Stimulated activated CD8-positive, alpha-beta memory T cell treated with anti-CD3 and anti-CD28 coated beads, Interleukin-7, amount 100 ng/mL, for 1 hour (primary cell): Measurements from ENCODE around the gene TPRX1.
A peak's percentile ranks its signal among the peaks of the same experiment; 100 is the strongest.
"Not testable (repeated sequence)": the region's sequence is repeated elsewhere in the genome, so short reads cannot be mapped to it uniquely, and the experiment has no call there.

Experiments used
- DNase-seq, 2 donors: peaks; one replicate each; pipeline ENCODE4 v3.0.0-alpha.2; 2020; ENCODE audit warnings: low read depth in 2 of 2

Gene TPRX1

GRCh38 chr19:47804451-47804850 lies at the start of gene TPRX1:
TPRX1 (minus strand) TSS chr19:47804551; CDS start chr19:47804539, 12 bp downstream.
- not testable (repeated sequence) for DNase-seq

- DNase-seq = no peak
Observed at GRCh38 chr19:47853003-47853402, 48.7 kb upstream of the TPRX1 start.

GRCh38 chr19:47848823-47849473 lies 44.6 kb upstream of the TPRX1 start:
- no peak for DNase-seq

- DNase-seq = no peak
Observed at GRCh38 chr19:47848425-47848822, 44.1 kb upstream of the TPRX1 start.

GRCh38 chr19:47842941-47843340 lies 38.6 kb upstream of the TPRX1 start:
- no peak for DNase-seq

GRCh38 chr19:47839913-47840312 lies 35.6 kb upstream of the TPRX1 start:
- no peak for DNase-seq

GRCh38 chr19:47839411-47839810 lies 35.1 kb upstream of the TPRX1 start:
- no peak for DNase-seq

- DNase-seq = no peak
Observed at GRCh38 chr19:47836038-47836437, 31.7 kb upstream of the TPRX1 start.

- no peak for DNase-seq
Observed at GRCh38 chr19:47832723-47833122, 28.4 kb upstream of the TPRX1 start.

GRCh38 chr19:47826800-47827199 lies 22.4 kb upstream of the TPRX1 start:
- DNase-seq = no peak

- DNase-seq = no peak
Observed at GRCh38 chr19:47824396-47824795, 20.0 kb upstream of the TPRX1 start.

- DNase-seq = no peak
Observed at GRCh38 chr19:47821460-47822020, 17.2 kb upstream of the TPRX1 start, which contains the start of gene CRX. CRX (plus strand) TSS chr19:47821937; CDS start chr19:47834444, 12,507 bp downstream.

GRCh38 chr19:47820410-47820809 lies 16.1 kb upstream of the TPRX1 start:
- DNase-seq = no peak

- DNase-seq = no peak
Observed at GRCh38 chr19:47819858-47820257, 15.5 kb upstream of the TPRX1 start.

GRCh38 chr19:47818221-47818620 lies 13.9 kb upstream of the TPRX1 start:
- not testable (repeated sequence) for DNase-seq

GRCh38 chr19:47816270-47816669 lies 11.9 kb upstream of the TPRX1 start:
- DNase-seq = not testable (repeated sequence)

- DNase-seq = no peak
Observed at GRCh38 chr19:47813995-47814328, 9.6 kb upstream of the TPRX1 start.

GRCh38 chr19:47813304-47813994 lies 9.1 kb upstream of the TPRX1 start:
- DNase-seq = peak; percentile 39 to 65

- DNase-seq = no peak
Observed at GRCh38 chr19:47806435-47806834, 2.1 kb upstream of the TPRX1 start.

GRCh38 chr19:47805313-47805712 lies 962 bp upstream of the TPRX1 start:
- DNase-seq = no peak

- not testable (repeated sequence) for DNase-seq
Observed at GRCh38 chr19:47803671-47804070, 680 bp downstream of the TPRX1 start.

GRCh38 chr19:47803148-47803547 lies 1.2 kb downstream of the TPRX1 start:
- DNase-seq = not testable (repeated sequence)

GRCh38 chr19:47802521-47803043 lies 1.8 kb downstream of the TPRX1 start:
- DNase-seq = no peak
